HG03135 (cell line): ENCODE measurements around the gene TTC19.

ENCODE experiments used
- ATAC-seq: cut with Tn5 transposase; IDR thresholded peaks from one replicate; pipeline ENCODE4 v1.9.1; 2021; ENCODE audit warnings: mild to moderate bottlenecking, moderate library complexity; ENCODE audit not compliant: unreplicated experiment

The TTC19 gene

GRCh38 chr17:15999141-15999973 is at the start of gene TTC19, which contains the start of gene ZSWIM7:
Gene TTC19 (plus strand): TSS chr17:15999824. CDS start chr17:15999849, 25 bp downstream.
Gene ZSWIM7 (minus strand): TSS chr17:15999704. CDS start chr17:15999594, 110 bp downstream.
- ATAC-seq = peak; percentile 87

- no peak for ATAC-seq
These were observed 48.1 kb upstream of the TTC19 start for GRCh38 chr17:15951368-15952047.

GRCh38 chr17:15952048-15952532 is 47.5 kb upstream of the TTC19 start:
- no peak for ATAC-seq

- no peak for ATAC-seq
These were observed 46.5 kb upstream of the TTC19 start for GRCh38 chr17:15952916-15953790.

- ATAC-seq = no peak
These were observed 45.4 kb upstream of the TTC19 start for GRCh38 chr17:15954222-15954621.

- no peak for ATAC-seq
These were observed 43.7 kb upstream of the TTC19 start for GRCh38 chr17:15955793-15956541.

- no peak for ATAC-seq
These were observed 42.4 kb upstream of the TTC19 start for GRCh38 chr17:15957206-15957605.

GRCh38 chr17:15957608-15958307 is 41.9 kb upstream of the TTC19 start:
- no peak for ATAC-seq

GRCh38 chr17:15958484-15958854 is 41.2 kb upstream of the TTC19 start:
- no peak for ATAC-seq

GRCh38 chr17:15963670-15964110 is 35.9 kb upstream of the TTC19 start:
- ATAC-seq = no peak

- ATAC-seq = no peak
These were observed 34.1 kb upstream of the TTC19 start for GRCh38 chr17:15965528-15965927.

- no peak for ATAC-seq
These were observed 33.3 kb upstream of the TTC19 start for GRCh38 chr17:15966183-15966878.

GRCh38 chr17:15966879-15967248 is 32.8 kb upstream of the TTC19 start:
- ATAC-seq = no peak

GRCh38 chr17:15967706-15968399 is 31.8 kb upstream of the TTC19 start:
- ATAC-seq = no peak

- no peak for ATAC-seq
These were observed 30.2 kb upstream of the TTC19 start for GRCh38 chr17:15969463-15969862.

GRCh38 chr17:15970500-15970899 is 29.1 kb upstream of the TTC19 start:
- ATAC-seq = no peak

GRCh38 chr17:15971098-15971678 is 28.4 kb upstream of the TTC19 start:
- no peak for ATAC-seq

GRCh38 chr17:15971882-15972281 is 27.7 kb upstream of the TTC19 start:
- no peak for ATAC-seq
